Sigmoid colon (tissue), 3 donors: ENCODE data around the gene RNASEH2B.

Experiments used
- CTCF ChIP-seq, 4 experiments: fragments of 450-650 bp in 3 of 4; fragments of 200-600 bp in 1 of 4; IDR thresholded peaks; one replicate each; pipeline ENCODE4 v1.5.1; 2016 to 2019; ENCODE audit warnings: antibody characterized with exemption in 4 of 4, mild to moderate bottlenecking in 3 of 4, moderate library complexity in 2 of 4
- POLR2A ChIP-seq, 2 donors: fragments of 450-650 bp; IDR thresholded peaks; one replicate each; pipeline ENCODE4 v1.6.1; 2016; ENCODE audit warnings: antibody characterized with exemption in 2 of 2, mild to moderate bottlenecking in 2 of 2, moderate library complexity in 2 of 2

DNA sequence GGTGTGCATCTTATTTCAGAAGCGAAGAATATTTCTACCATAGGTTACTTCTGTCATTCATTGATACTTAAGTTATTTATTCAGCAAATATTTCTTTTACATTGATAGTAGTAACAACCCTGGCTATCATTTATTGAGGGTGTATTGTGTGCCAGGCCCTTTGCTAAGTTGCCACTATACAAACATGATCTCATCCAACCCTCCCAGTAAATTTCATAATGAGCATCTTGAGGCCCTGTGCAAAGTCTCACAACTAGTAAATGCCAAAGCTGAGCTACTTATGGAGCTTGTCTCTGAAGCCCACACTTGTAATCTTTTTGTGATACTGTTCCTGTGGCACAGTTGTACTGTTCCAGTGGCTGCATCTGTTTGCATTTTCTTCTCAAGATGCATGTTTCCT is 36.1 kb downstream of the RNASEH2B start:
- TF ChIP-seq CTCF (IDR thresholded peaks at IDR 0.05): no peak
- no peak for TF ChIP-seq POLR2A (IDR thresholded peaks at IDR 0.05)
